HEK293T (cell line): ENCODE data around the gene CEP43.

Experiments
- ARNT ChIP-seq: fragments of 450-650 bp; IDR thresholded peaks from 2 replicates; pipeline ENCODE4 v1.6.1; 2017; ENCODE audit warnings: mild to moderate bottlenecking
- BHLHE40 ChIP-seq: fragments of 450-650 bp; IDR thresholded peaks from 2 replicates; pipeline ENCODE4 v1.6.1; 2016; ENCODE audit warnings: mild to moderate bottlenecking, moderate library complexity, borderline replicate concordance
- CTBP1 ChIP-seq: fragments of 450-650 bp; IDR thresholded peaks from 2 replicates; pipeline ENCODE4 v1.6.1; 2016; ENCODE audit warnings: borderline replicate concordance
- ELF4 ChIP-seq: fragments of 450-650 bp; IDR thresholded peaks from 2 replicates; pipeline ENCODE4 v1.6.1; 2017; ENCODE audit warnings: antibody characterized with exemption
- FOXA1 ChIP-seq: fragments of 450-650 bp; IDR thresholded peaks from 2 replicates; pipeline ENCODE4 v1.6.1; 2016; ENCODE audit warnings: mild to moderate bottlenecking
- FOXK2 ChIP-seq: fragments of 450-650 bp; IDR thresholded peaks from 2 replicates; pipeline ENCODE4 v1.6.1; 2016; ENCODE audit warnings: mild to moderate bottlenecking
- FOXM1 ChIP-seq: fragments of 450-650 bp; IDR thresholded peaks from 2 replicates; pipeline ENCODE4 v1.6.1; 2017; ENCODE audit warnings: mild to moderate bottlenecking, borderline replicate concordance
- SP1 ChIP-seq: fragments of 450-650 bp; IDR thresholded peaks from 2 replicates; pipeline ENCODE4 v1.6.1; 2017
- SUZ12 ChIP-seq: fragments of 450-650 bp; IDR thresholded peaks from 2 replicates; pipeline ENCODE4 v1.6.1; 2016; ENCODE audit warnings: mild to moderate bottlenecking
- TF ChIP-seq, protein P1 (sequence below): fragments of 450-650 bp; IDR thresholded peaks from 2 replicates; pipeline ENCODE4 v1.6.1; 2016

DNA sequence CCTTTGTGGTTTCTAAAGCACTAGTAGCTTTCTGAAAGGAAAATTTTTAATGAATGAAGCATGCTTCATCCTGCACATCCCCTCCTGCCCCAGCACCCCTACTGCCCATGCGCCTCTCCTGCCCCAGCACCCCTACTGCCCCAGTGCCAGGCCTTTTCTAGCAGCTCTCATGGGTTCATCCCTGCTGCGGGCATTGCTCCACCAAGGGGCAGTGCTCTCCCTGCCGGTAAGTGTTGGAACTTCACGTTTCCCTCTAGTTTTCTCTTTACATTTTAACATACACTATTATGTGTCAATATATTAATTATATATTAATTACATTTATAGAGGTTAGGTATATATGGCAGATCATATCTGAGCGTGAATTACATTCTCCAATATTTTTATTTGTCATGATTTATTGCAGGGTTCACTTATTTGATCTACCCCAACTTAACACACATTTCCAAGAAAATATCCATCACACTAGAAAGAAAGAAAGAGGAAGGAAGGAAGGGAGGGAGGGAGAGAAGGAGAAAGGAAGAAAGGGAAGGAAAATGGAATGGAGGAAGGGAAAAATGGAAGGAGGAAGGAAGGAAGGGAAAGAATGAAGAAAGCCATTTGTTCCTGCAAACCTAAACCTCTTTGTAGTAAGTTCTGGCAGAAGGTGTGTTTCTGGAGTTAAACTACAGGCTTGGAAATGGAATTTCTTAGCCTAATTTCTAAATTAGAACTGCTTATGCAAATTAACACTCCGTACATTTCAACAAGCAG is 46.8 kb downstream of the CEP43 start:
- TF ChIP-seq BHLHE40 = no peak
- no peak for TF ChIP-seq FOXM1
- no peak for TF ChIP-seq ELF4
- TF ChIP-seq, protein P1, sequence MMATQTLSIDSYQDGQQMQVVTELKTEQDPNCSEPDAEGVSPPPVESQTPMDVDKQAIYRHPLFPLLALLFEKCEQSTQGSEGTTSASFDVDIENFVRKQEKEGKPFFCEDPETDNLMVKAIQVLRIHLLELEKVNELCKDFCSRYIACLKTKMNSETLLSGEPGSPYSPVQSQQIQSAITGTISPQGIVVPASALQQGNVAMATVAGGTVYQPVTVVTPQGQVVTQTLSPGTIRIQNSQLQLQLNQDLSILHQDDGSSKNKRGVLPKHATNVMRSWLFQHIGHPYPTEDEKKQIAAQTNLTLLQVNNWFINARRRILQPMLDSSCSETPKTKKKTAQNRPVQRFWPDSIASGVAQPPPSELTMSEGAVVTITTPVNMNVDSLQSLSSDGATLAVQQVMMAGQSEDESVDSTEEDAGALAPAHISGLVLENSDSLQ = no peak
- TF ChIP-seq SP1 = no peak
- TF ChIP-seq SUZ12 = no peak
- no peak for TF ChIP-seq CTBP1
- no peak for TF ChIP-seq ARNT
- TF ChIP-seq FOXK2 = no peak
- no peak for TF ChIP-seq FOXA1
